ENCODE results near the gene ANXA6.
"Not testable (repeated sequence)": the region's sequence is repeated elsewhere in the genome, so short reads cannot be mapped to it uniquely, and the experiment has no call there.

The ANXA6 gene

GRCh38 chr5:151179489-151179840, 21.9 kb upstream of the ANXA6 start:
- DNase-seq: no peak

- no peak for DNase-seq
Measured at GRCh38 chr5:151178777-151179488, 21.4 kb upstream of the ANXA6 start.

- DNase-seq: no peak
Measured at GRCh38 chr5:151178372-151178771, 20.8 kb upstream of the ANXA6 start.

GRCh38 chr5:151176268-151176667, 18.7 kb upstream of the ANXA6 start:
- DNase-seq: not testable (repeated sequence)

GRCh38 chr5:151174612-151175101, 17.1 kb upstream of the ANXA6 start:
- DNase-seq: peak; percentile 40

- no peak for DNase-seq
Measured at GRCh38 chr5:151173711-151174611, 16.4 kb upstream of the ANXA6 start.

GRCh38 chr5:151171529-151171928, 13.9 kb upstream of the ANXA6 start:
- DNase-seq: no peak

GRCh38 chr5:151168602-151169344, 11.2 kb upstream of the ANXA6 start:
- DNase-seq: no peak

GRCh38 chr5:151167022-151167421, 9.4 kb upstream of the ANXA6 start:
- DNase-seq: no peak

GRCh38 chr5:151164687-151165392, 7.3 kb upstream of the ANXA6 start:
- peak; percentile 50 for DNase-seq

- no peak for DNase-seq
Measured at GRCh38 chr5:151162776-151163175, 5.2 kb upstream of the ANXA6 start.

GRCh38 chr5:151159649-151160373, 2.2 kb upstream of the ANXA6 start:
- no peak for DNase-seq

- no peak for DNase-seq
Measured at GRCh38 chr5:151158287-151158661, 695 bp upstream of the ANXA6 start.

GRCh38 chr5:151156507-151157420, 815 bp downstream of the ANXA6 start:
- no peak for DNase-seq

GRCh38 chr5:151155775-151156506, 1.6 kb downstream of the ANXA6 start:
- peak; percentile 4 for DNase-seq

GRCh38 chr5:151154931-151155774, 2.4 kb downstream of the ANXA6 start:
- DNase-seq: no peak

GRCh38 chr5:151153766-151154272, 3.8 kb downstream of the ANXA6 start:
- DNase-seq: no peak

- no peak for DNase-seq
Measured at GRCh38 chr5:151153300-151153699, 4.3 kb downstream of the ANXA6 start.

GRCh38 chr5:151151793-151152192, 5.8 kb downstream of the ANXA6 start:
- no peak for DNase-seq
